KMS-11 (cell line): Measurements from ENCODE around the gene GUCY1A1.

ENCODE experiments used
- H2AFZ ChIP-seq: fragments of 200-600 bp; sonication (generic); 2 replicates; pipeline ENCODE4 v1.6.1; 2016; ENCODE audit warnings: antibody characterized with exemption, mixed run types, low read depth
- H3K27ac ChIP-seq: fragments of 200-600 bp; sonication (generic); 2 replicates; pipeline ENCODE4 v1.6.1; 2016; ENCODE audit warnings: mild to moderate bottlenecking, mixed run types
- H3K27me3 ChIP-seq: fragments of 200-600 bp; sonication (generic); 2 replicates; pipeline ENCODE4 v1.6.1; 2017; ENCODE audit warnings: mild to moderate bottlenecking, low read depth, mixed run types, moderate library complexity; ENCODE audit not compliant: insufficient read depth
- H3K36me3 ChIP-seq: fragments of 200-600 bp; sonication (generic); 2 replicates; pipeline ENCODE4 v1.6.1; 2017; ENCODE audit warnings: mild to moderate bottlenecking, mixed run types; ENCODE audit not compliant: insufficient read depth
- H3K4me1 ChIP-seq: fragments of 200-600 bp; sonication (generic); 2 replicates; pipeline ENCODE4 v1.6.1; 2016; ENCODE audit warnings: mild to moderate bottlenecking, low read depth, mixed run types; ENCODE audit not compliant: poor library complexity, severe bottlenecking
- H3K4me2 ChIP-seq: fragments of 200-600 bp; sonication (generic); 2 replicates; pipeline ENCODE4 v1.7.0; 2016; ENCODE audit warnings: mild to moderate bottlenecking, mixed run types
- H3K4me3 ChIP-seq: fragments of 200-600 bp; sonication (generic); IDR thresholded peaks from 2 replicates; pipeline ENCODE4 v1.6.1; 2017; ENCODE audit warnings: low read depth, low read length, mixed read lengths; ENCODE audit not compliant: insufficient read depth
- H3K79me2 ChIP-seq: fragments of 200-600 bp; sonication (generic); 2 replicates; pipeline ENCODE4 v1.6.1; 2016; ENCODE audit warnings: low read depth, mixed run types; ENCODE audit not compliant: insufficient read depth
- H3K9ac ChIP-seq: fragments of 200-600 bp; sonication (generic); 2 replicates; pipeline ENCODE4 v1.6.1; 2016; ENCODE audit warnings: mild to moderate bottlenecking, mixed run types
- H4K20me1 ChIP-seq: fragments of 200-600 bp; sonication (generic); 2 replicates; pipeline ENCODE4 v1.6.1; 2016; ENCODE audit warnings: mild to moderate bottlenecking, mixed run types; ENCODE audit not compliant: insufficient read depth
- TF ChIP-seq, protein P1 (sequence below): fragments of 200-600 bp; sonication (generic); conservative IDR thresholded peaks from 2 replicates; pipeline ENCODE4 v1.6.1; 2017; ENCODE audit warnings: low read depth, mild to moderate bottlenecking, antibody characterized with exemption, low read length, moderate library complexity, mixed read lengths

Gene GUCY1A1

DNA sequence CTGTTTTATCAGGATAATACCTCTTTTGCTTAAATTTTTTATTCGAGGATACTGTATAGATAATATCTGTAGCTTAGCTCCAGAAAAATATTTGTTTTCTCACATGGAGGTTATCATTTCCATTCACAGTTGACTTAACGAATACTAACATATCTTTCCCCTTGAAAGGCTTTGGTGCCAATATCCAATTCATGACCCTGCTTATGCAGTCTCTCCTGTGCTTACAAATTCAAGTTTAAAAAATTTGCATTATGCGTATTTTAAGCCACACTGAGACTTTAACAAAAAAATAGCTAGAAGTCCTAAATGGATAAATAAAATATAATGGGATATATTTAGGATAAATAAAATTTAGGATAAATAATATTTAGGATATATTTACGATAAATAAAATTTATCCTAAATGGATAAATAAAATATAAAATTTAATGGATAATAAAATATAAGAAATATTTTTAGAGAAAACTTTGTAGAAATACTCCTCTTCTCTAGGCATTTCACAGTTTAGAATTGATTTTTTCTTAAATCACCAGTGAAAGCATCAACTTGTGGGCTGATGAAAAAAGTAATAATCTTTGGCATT is 114.7 kb downstream of the GUCY1A1 start:
- Histone ChIP-seq H3K36me3 (no peaks in the 10 kb centered on the region), H3K79me2 (no peaks in the 10 kb centered on the region), H3K4me3 (no peak overlapping the region)

More for the DNA sequence above, 114.7 kb downstream of the GUCY1A1 start:
- TF ChIP-seq, protein P1, sequence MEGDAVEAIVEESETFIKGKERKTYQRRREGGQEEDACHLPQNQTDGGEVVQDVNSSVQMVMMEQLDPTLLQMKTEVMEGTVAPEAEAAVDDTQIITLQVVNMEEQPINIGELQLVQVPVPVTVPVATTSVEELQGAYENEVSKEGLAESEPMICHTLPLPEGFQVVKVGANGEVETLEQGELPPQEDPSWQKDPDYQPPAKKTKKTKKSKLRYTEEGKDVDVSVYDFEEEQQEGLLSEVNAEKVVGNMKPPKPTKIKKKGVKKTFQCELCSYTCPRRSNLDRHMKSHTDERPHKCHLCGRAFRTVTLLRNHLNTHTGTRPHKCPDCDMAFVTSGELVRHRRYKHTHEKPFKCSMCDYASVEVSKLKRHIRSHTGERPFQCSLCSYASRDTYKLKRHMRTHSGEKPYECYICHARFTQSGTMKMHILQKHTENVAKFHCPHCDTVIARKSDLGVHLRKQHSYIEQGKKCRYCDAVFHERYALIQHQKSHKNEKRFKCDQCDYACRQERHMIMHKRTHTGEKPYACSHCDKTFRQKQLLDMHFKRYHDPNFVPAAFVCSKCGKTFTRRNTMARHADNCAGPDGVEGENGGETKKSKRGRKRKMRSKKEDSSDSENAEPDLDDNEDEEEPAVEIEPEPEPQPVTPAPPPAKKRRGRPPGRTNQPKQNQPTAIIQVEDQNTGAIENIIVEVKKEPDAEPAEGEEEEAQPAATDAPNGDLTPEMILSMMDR, result no peak
- no peak overlapping the region for H3K9ac ChIP-seq
- H3K4me2 ChIP-seq, result no peak overlapping the region
- H4K20me1 ChIP-seq, result no peaks in the 10 kb centered on the region
- H3K27me3 ChIP-seq, result no peaks in the 10 kb centered on the region
- H3K4me1 ChIP-seq, result no peaks in the 10 kb centered on the region
- no peak overlapping the region for H2AFZ ChIP-seq
- H3K27ac ChIP-seq, result no peak overlapping the region
